Ovary (tissue), 3 donors: Measurements from ENCODE around the gene PPDPF.

Source experiments
- CTCF ChIP-seq, 3 donors: fragments of 450-650 bp in 2 of 3; fragments of 200-600 bp in 1 of 3; IDR thresholded peaks; one replicate each; pipeline versions ENCODE4 v1.5.1 to v1.8.0; 2016 to 2022; ENCODE audit warnings: antibody characterized with exemption in 3 of 3, mild to moderate bottlenecking in 1 of 3
- EP300 ChIP-seq: sonication (generic); formaldehyde crosslinking; IDR thresholded peaks from one replicate; pipeline ENCODE4 v1.6.1; 2017; ENCODE audit warnings: antibody characterized with exemption
- POLR2A ChIP-seq: fragments of 450-650 bp; IDR thresholded peaks from one replicate; pipeline ENCODE4 v1.6.1; 2017; ENCODE audit warnings: antibody characterized with exemption, mild to moderate bottlenecking, moderate library complexity
- donor health status: DM: no; HTN: no; CAD: no.

GRCh38 chr20:63565699-63566335 is 45.3 kb downstream of the PPDPF start:
- TF ChIP-seq CTCF (IDR thresholded peaks at IDR 0.05) (no peak), EP300 (no peak), POLR2A (no peak)
